ENCODE data around the gene RPRD2.

DNA sequence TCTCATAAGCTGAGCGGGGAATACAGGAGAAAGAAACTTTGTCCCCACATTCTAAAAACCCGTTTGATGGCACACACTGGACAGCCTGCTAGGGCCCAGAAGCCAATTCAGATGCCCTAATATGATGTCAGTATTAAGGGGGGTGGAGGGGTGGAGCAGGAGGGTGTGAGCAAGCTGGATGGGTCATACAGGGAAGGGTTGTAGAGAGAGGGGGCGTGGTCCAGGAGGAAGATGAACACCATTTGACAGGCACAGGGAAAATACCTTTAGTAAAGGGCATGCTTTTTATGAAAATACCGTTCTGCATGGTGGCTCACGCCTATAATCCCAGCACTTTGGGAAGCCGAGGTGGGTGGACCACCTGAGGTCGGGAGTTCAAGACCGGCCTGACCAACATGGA is 129.2 kb downstream of the RPRD2 start:
- no peak for TF ChIP-seq EZH2 (IDR thresholded peaks at IDR 0.05; ENCODE audit: insufficient read depth, low read length)
- TF ChIP-seq, protein P1, sequence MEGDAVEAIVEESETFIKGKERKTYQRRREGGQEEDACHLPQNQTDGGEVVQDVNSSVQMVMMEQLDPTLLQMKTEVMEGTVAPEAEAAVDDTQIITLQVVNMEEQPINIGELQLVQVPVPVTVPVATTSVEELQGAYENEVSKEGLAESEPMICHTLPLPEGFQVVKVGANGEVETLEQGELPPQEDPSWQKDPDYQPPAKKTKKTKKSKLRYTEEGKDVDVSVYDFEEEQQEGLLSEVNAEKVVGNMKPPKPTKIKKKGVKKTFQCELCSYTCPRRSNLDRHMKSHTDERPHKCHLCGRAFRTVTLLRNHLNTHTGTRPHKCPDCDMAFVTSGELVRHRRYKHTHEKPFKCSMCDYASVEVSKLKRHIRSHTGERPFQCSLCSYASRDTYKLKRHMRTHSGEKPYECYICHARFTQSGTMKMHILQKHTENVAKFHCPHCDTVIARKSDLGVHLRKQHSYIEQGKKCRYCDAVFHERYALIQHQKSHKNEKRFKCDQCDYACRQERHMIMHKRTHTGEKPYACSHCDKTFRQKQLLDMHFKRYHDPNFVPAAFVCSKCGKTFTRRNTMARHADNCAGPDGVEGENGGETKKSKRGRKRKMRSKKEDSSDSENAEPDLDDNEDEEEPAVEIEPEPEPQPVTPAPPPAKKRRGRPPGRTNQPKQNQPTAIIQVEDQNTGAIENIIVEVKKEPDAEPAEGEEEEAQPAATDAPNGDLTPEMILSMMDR (IDR thresholded peaks at IDR 0.05; ENCODE audit: insufficient read depth, low read depth, low read length), result no peak

Data from astrocyte (in vitro differentiated cells and primary cell).